C4-2B (cell line): ENCODE measurements around the gene ZNF594.

Experiments used
- CTCF ChIP-seq: fragments of 450-650 bp; conservative IDR thresholded peaks from 2 replicates; pipeline ENCODE4 v1.5.1; 2017; ENCODE audit warnings: mild to moderate bottlenecking
- ZFX ChIP-seq: fragments of 450-650 bp; IDR thresholded peaks from 2 replicates; pipeline ENCODE4 v1.6.1; 2017

GRCh38 chr17:5138616-5139457 lies 52.8 kb downstream of the ZNF594 start:
- TF ChIP-seq CTCF (no peak), ZFX (no peak)
